Esophagus squamous epithelium (tissue), 4 donors: ENCODE results near the gene MINDY2.

Experiments used
- CTCF ChIP-seq, 6 experiments: fragments of 450-650 bp in 4 of 6; fragments of 200-600 bp in 2 of 6; sonication (generic) in 2 of 6; IDR thresholded peaks; one replicate each; pipeline ENCODE4 v1.5.1; 2016 to 2019; ENCODE audit warnings: antibody characterized with exemption in 6 of 6, mild to moderate bottlenecking in 4 of 6, moderate library complexity in 4 of 6
- POLR2A ChIP-seq, 4 donors: fragments of 450-650 bp; IDR thresholded peaks; one replicate each; pipeline ENCODE4 v1.6.1; 2017; ENCODE audit warnings: antibody characterized with exemption in 4 of 4, mild to moderate bottlenecking in 4 of 4, moderate library complexity in 3 of 4

- TF ChIP-seq POLR2A (IDR thresholded peaks at IDR 0.05): no peak
- TF ChIP-seq CTCF (IDR thresholded peaks at IDR 0.05): no peak
Measured at GRCh38 chr15:58741032-58741431, 30.1 kb upstream of the MINDY2 start.
